ENCODE measurements around the gene ZNF692.
A peak's percentile ranks its signal among the peaks of the same experiment; 100 is the strongest.

The ZNF692 gene

GRCh38 chr1:248824301-248824700, 34.6 kb downstream of the ZNF692 start:
- no peak for DNase-seq

- peak; percentile 51 for DNase-seq
Measured at GRCh38 chr1:248823517-248824001, 35.3 kb downstream of the ZNF692 start.

GRCh38 chr1:248822148-248823032, 36.5 kb downstream of the ZNF692 start:
- no peak for DNase-seq

- DNase-seq, result no peak
Measured at GRCh38 chr1:248821641-248822040, 37.2 kb downstream of the ZNF692 start.

GRCh38 chr1:248821101-248821500, 37.8 kb downstream of the ZNF692 start:
- peak; percentile 97 for DNase-seq

- no peak for DNase-seq
Measured at GRCh38 chr1:248820041-248820585, 38.8 kb downstream of the ZNF692 start.

GRCh38 chr1:248818505-248819374, 40.1 kb downstream of the ZNF692 start:
- DNase-seq, result no peak

- DNase-seq, result no peak
Measured at GRCh38 chr1:248817065-248817464, 41.8 kb downstream of the ZNF692 start.

GRCh38 chr1:248816042-248816851, 42.6 kb downstream of the ZNF692 start:
- DNase-seq, result no peak

- DNase-seq, result no peak
Measured at GRCh38 chr1:248815407-248816034, 43.4 kb downstream of the ZNF692 start.

GRCh38 chr1:248814351-248814750, 44.5 kb downstream of the ZNF692 start:
- DNase-seq, result no peak

GRCh38 chr1:248813546-248813945, 45.3 kb downstream of the ZNF692 start:
- DNase-seq, result no peak

GRCh38 chr1:248812736-248813425, 46.0 kb downstream of the ZNF692 start:
- no peak for DNase-seq

GRCh38 chr1:248811514-248812490, 47.1 kb downstream of the ZNF692 start:
- no peak for DNase-seq

GRCh38 chr1:248810727-248811513, 48.0 kb downstream of the ZNF692 start:
- peak; percentile 47 for DNase-seq

GRCh38 chr1:248810000-248810726, 48.7 kb downstream of the ZNF692 start:
- no peak for DNase-seq

- no peak for DNase-seq
Measured at GRCh38 chr1:248808876-248809275, 50.0 kb downstream of the ZNF692 start.

Data from fibroblast of skin of back (primary cell).